Hair follicular keratinocyte (primary cell): Measurements from ENCODE around the gene NLRP13. TPM values are rescaled to one million over a fixed set of nuclear protein-coding genes. Genes with fewer than 3 reads are reported as not detected.

Experiments
- total RNA-seq: library from RNA; depleted of rRNA; stranded (reverse); fragments of >200 nt; gene quantifications from 2 replicates; pipeline ENCODE4 v1.2.3, GENCODE V29; 2015

NLRP13 gene
- total RNA-seq = not detected in 2 replicates

GRCh38 chr19:55931936-55932386, at the start of gene NLRP13:
TSS of gene NLRP13 (minus strand) at chr19:55932336. CDS start at chr19:55932311, 25 bp downstream.

GRCh38 chr19:55947532-55947931, 15.4 kb upstream of the NLRP13 start, which contains the start of gene NLRP8:
TSS of gene NLRP8 (plus strand) at chr19:55947832.

Other genes with a start within 250 kb of the NLRP13 start
- not detected in 2 replicates for gene NLRP9, start 193.9 kb downstream of the NLRP13 start, total RNA-seq
- gene RFPL4A, start 173.2 kb downstream of the NLRP13 start, total RNA-seq = not detected in 2 replicates
- gene RFPL4AL1, start 163.2 kb downstream of the NLRP13 start, total RNA-seq = not detected in 2 replicates
- not detected in 2 replicates for gene NLRP11, start 100.3 kb downstream of the NLRP13 start, total RNA-seq
- not detected in 2 replicates for gene NLRP4, start 95.8 kb downstream of the NLRP13 start, total RNA-seq
- not detected in 2 replicates for gene NLRP8, start 15.5 kb upstream of the NLRP13 start, total RNA-seq
- not detected in 2 replicates for gene NLRP5, start 54.4 kb upstream of the NLRP13 start, total RNA-seq
- 18.2 and 25.4 TPM in 2 replicates for gene ZNF787, start 189.0 kb upstream of the NLRP13 start, total RNA-seq
- gene ZNF444, start 209.0 kb upstream of the NLRP13 start, total RNA-seq = 19.2 and 26.5 TPM in 2 replicates
- not detected in 2 replicates for gene GALP, start 243.7 kb upstream of the NLRP13 start, total RNA-seq